ENCODE results near the gene SPATA2L. TPM values are rescaled to one million over a fixed set of nuclear protein-coding genes. Genes with fewer than 3 reads are reported as not detected.
"Not testable (repeated sequence)": the region's sequence is repeated elsewhere in the genome, so short reads cannot be mapped to it uniquely, and the experiment has no call there.

Gene SPATA2L
- total RNA-seq, 4 donors from 2014 or later, result 10.7 to 33.6 (median 16.1) TPM

GRCh38 chr16:89695875-89696669 is 5.4 kb downstream of the SPATA2L start:
- no peaks in the 10 kb centered on the region for H3K9me3 ChIP-seq
- peaks cover 0 to 17% (median 13%) of the 10 kb centered on the region in 4 donors for H3K4me1 ChIP-seq
- H3K36me3 ChIP-seq, result peaks cover 2 to 71% (median 10%) of the 10 kb centered on the region in 3 donors
- TF ChIP-seq POLR2A (IDR thresholded peaks at IDR 0.05), result no peak
- no peak for TF ChIP-seq EP300 (IDR thresholded peaks at IDR 0.05)
- no peak for TF ChIP-seq CTCF (IDR thresholded peaks at IDR 0.05)
- 70 to 78% methylated on average over 13 to 25 of the region's 25 CpGs for WGBS, 2 donors
- H3K4me3 ChIP-seq, result no peak overlapping the region
- no peak overlapping the region for H3K27ac ChIP-seq
- H3K27me3 ChIP-seq, result no peaks in the 10 kb centered on the region
- no peak for DNase-seq (ENCODE audit: low spot score in 2 of 2)

GRCh38 chr16:89695086-89695874 is 6.2 kb downstream of the SPATA2L start:
- H3K4me3 ChIP-seq, result no peak overlapping the region
- H3K36me3 ChIP-seq, result peaks cover 2 to 79% (median 10%) of the 10 kb centered on the region in 3 donors
- no peaks in the 10 kb centered on the region for H3K9me3 ChIP-seq
- TF ChIP-seq EP300 (IDR thresholded peaks at IDR 0.05), result no peak
- no peak for TF ChIP-seq POLR2A (IDR thresholded peaks at IDR 0.05)
- TF ChIP-seq CTCF (IDR thresholded peaks at IDR 0.05), result no peak
- WGBS, 2 donors, result 77 to 80% methylated on average over 15 to 27 of the region's 31 CpGs
- H3K4me1 ChIP-seq, result peaks cover 0 to 9% (median 7%) of the 10 kb centered on the region in 4 donors
- H3K27me3 ChIP-seq, result no peaks in the 10 kb centered on the region
- H3K27ac ChIP-seq, result no peak overlapping the region
- DNase-seq (ENCODE audit: low spot score in 2 of 2), result no peak

- H3K36me3 ChIP-seq, result peaks cover 2 to 82% (median 10%) of the 10 kb centered on the region in 3 donors
- not testable (repeated sequence) for H3K4me3 ChIP-seq; H3K27me3 ChIP-seq; H3K27ac ChIP-seq; DNase-seq (ENCODE audit: low spot score in 2 of 2); H3K4me1 ChIP-seq; H3K9me3 ChIP-seq
- WGBS, 2 donors, result 81 to 88% methylated on average over 15 to 23 of the region's 23 CpGs
Measured at GRCh38 chr16:89694784-89695085, 6.8 kb downstream of the SPATA2L start.

- H3K4me3 ChIP-seq, result no peak overlapping the region
- no peaks in the 10 kb centered on the region for H3K27me3 ChIP-seq
- no peak overlapping the region for H3K27ac ChIP-seq
- no peak for DNase-seq (ENCODE audit: low spot score in 2 of 2)
- no peaks in the 10 kb centered on the region for H3K4me1 ChIP-seq
- no peaks in the 10 kb centered on the region for H3K9me3 ChIP-seq
- H3K36me3 ChIP-seq, result peaks cover 2 to 82% (median 10%) of the 10 kb centered on the region in 3 donors
- WGBS, 2 donors, result 83% methylated on average over 18 to 28 of the region's 32 CpGs
- no peak for TF ChIP-seq POLR2A (IDR thresholded peaks at IDR 0.05)
- no peak for TF ChIP-seq CTCF (IDR thresholded peaks at IDR 0.05)
- TF ChIP-seq EP300 (IDR thresholded peaks at IDR 0.05), result no peak
Measured at GRCh38 chr16:89693931-89694783, 7.3 kb downstream of the SPATA2L start.

DNA sequence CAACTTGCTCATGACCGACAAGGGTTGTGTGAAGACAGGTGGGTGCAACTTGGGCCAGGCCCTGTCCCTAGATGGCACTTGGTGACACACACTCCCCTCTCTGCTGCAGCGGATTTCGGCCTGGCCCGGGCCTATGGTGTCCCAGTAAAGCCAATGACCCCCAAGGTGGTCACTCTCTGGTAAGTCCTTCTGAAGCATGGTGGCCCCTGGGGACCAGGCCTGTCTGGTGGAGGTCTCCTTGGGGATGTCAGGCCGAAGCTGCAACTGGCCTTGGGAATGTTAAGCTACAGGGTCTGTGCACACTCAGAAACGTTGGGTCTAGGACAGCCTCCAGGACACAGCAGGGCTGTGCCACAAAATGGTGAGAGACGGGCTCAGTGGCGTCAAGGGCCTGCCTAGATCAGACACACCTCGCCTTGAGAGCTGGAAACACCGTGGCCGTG is 8.2 kb downstream of the SPATA2L start:
- 88 to 97% methylated on average over 11 of the region's 11 CpGs for WGBS, 2 donors
- TF ChIP-seq CTCF (IDR thresholded peaks at IDR 0.05) (no peak), POLR2A (IDR thresholded peaks at IDR 0.05) (no peak), EP300 (IDR thresholded peaks at IDR 0.05) (no peak)
- H3K9me3 ChIP-seq, result no peaks in the 10 kb centered on the region
- no peaks in the 10 kb centered on the region for H3K27me3 ChIP-seq
- no peak overlapping the region for H3K4me3 ChIP-seq
- DNase-seq (ENCODE audit: low spot score in 2 of 2), result no peak
- H3K4me1 ChIP-seq, result no peaks in the 10 kb centered on the region
- no peak overlapping the region for H3K27ac ChIP-seq
- peaks cover 2 to 82% (median 10%) of the 10 kb centered on the region in 3 donors for H3K36me3 ChIP-seq

Measured in tibial nerve (tissue), 4 donors.